GM21381 (cell line): ENCODE results near the gene MDP1.
"Not testable (repeated sequence)": the region's sequence is repeated elsewhere in the genome, so short reads cannot be mapped to it uniquely, and the experiment has no call there.

Experiments
- ATAC-seq: cut with Tn5 transposase; IDR thresholded peaks from one replicate; pipeline ENCODE4 v1.9.1; 2021; ENCODE audit warnings: mild to moderate bottlenecking, moderate library complexity; ENCODE audit not compliant: unreplicated experiment

Gene MDP1

DNA sequence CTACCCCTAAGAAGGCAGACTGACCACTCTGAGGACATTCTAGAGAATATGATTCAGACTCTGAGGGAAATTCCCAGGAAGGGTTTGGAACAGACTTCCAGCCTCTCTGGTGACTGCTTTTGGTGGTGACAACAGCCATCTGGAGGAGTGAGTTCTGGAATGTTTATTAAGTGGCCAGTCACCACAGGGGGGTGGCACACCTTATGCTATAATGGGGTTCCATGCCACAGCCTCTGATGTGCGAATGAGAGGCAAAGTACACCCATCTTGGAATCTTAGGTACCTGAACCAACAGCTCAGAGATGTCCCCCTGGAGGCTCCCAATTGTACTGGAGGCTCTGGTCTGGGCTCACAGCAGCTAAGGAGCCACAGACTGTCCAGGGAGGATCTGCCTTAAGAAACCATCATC lies 36.0 kb upstream of the MDP1 start:
- no peak for ATAC-seq

DNA sequence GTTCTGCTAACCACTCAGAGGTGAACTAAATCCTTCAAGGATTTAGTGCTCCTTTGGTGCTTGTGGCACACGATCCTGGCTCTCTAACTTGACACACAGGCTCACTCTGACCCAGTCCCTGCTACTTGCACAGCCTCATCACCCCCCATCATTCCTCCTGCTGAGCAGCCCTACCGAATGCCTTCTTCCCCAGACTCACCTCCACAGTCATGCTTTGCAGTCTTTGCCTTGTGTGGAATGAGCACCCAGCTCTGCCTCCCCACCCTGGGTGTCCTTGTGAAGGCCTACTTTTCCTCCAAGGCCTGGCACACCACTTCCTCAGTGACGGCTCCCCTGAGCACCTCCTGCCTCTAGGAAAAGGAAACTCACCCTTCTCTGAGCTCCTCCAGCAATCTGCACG lies 34.5 kb upstream of the MDP1 start:
- ATAC-seq: no peak

- ATAC-seq: no peak
These were observed 33.6 kb upstream of the MDP1 start for GRCh38 chr14:24249230-24250021.

GRCh38 chr14:24247422-24247821 lies 31.6 kb upstream of the MDP1 start:
- no peak for ATAC-seq

- no peak for ATAC-seq
These were observed 30.9 kb upstream of the MDP1 start for GRCh38 chr14:24246765-24247212.

DNA sequence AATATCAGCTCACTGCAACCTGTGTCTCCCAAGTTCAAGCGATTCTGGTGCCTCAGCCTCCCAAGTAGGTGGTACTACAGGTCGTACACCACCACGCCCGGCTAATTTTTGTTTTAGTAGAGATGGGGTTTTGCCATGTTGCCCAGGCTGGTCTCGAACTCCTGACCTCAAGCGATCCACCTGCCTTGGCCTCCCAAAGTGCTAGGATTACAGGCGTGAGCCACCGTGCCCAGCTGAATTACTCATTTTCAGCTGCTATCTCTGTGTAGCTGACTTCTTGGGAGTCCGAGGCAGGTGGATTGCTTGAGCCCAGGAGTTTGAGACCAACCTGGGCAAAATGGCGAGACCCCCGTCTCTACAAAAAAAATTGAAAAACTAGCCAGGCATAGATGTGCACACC lies 29.5 kb upstream of the MDP1 start:
- ATAC-seq: not testable (repeated sequence)

GRCh38 chr14:24243336-24243836 lies 27.5 kb upstream of the MDP1 start:
- ATAC-seq: no peak

DNA sequence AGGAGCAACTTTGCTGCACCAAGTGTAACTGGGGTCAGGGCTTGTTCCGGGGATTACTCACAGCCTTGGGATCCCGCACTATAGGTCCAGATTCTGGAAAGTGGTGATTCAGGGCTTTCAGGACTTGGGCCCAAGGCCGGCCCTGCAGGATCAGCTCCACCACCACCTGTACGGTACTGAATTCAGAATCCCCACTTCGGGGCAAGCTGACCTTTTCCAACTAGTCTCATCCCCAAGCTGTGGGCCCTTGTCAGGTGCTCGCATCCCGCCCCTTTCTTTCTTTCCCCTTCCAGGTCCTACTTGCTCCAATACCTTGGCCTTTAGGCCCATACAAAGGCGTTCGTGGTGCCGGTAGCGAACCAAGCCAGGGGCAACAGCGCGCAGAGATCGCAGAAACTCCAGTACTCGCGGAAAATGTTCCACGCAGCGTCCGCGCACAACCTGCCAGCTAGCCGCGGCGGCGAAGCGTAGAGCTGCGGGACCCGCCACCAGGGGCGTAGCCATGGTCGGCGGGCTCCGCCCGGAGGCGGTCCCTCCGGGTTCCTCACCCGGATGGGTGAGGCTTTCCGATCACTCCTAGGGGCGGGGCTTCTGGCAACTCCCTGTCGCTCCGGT lies 26.1 kb upstream of the MDP1 start:
- ATAC-seq: peak; percentile 74

DNA sequence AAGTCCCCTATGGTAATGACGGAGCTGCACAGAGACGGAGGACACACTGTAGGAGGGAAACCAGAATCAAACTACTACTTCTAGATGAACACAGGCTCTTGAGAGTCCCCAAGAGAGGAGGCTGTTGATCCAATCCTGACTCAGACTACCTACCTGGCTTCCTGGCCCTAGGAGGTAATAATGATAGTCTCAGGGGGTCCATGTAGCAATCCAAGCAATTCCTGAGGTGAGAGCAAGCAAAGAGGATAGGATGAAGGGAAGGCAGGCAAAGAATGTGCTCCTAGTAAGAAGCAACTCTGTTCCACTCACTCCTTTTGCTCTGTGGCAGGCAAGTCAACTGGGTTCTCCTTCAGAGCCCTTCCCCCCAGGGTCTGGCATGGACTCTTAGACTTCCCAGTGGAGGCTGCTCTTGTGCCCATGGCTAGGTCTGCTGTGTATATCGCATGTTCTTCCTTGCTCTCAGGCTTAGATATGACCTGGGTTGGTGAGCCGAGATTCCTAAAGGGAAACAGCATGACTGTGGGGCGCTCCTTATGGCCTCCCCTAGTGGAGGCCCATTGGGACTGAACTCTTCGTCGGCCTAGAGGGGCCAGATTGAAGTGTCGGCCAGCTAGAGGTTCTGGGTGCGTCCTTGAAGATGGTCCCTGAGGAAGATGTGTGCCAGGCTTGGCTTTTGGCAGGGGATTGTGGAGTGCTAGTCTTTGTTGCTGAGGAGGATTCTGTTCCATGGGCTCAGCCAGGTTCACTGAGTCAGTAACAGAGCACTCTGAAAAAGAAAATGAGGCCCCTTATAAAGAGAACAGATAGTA lies 24.4 kb upstream of the MDP1 start:
- ATAC-seq: no peak

- no peak for ATAC-seq
These were observed 22.7 kb upstream of the MDP1 start for GRCh38 chr14:24238527-24239037.

- no peak for ATAC-seq
These were observed 22.3 kb upstream of the MDP1 start for GRCh38 chr14:24238123-24238522.

DNA sequence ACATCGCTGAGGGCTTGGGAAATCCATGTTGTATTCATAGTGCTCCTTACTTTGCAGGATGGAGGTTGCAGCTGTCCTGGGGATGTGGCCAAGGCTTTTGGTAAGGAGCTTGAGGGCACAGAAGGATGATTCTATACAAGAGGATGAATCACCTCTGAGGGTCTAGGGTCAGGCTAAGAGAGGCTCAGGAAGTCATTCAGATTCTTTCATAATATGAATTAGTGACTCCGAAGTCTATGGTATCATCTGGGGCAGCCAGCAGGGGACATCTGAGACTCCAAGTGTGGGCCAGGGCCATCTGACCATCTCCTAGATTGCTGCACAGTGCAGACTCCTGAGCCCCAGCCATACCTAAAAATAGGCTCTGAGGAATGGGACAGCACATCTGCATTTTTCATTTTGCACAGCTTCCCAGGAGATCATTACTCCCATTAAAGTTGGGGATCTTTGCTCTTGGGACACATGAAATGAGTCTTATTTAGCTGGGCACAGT lies 21.6 kb upstream of the MDP1 start:
- ATAC-seq: no peak

GRCh38 chr14:24236689-24237462 lies 21.0 kb upstream of the MDP1 start:
- ATAC-seq: no peak

DNA sequence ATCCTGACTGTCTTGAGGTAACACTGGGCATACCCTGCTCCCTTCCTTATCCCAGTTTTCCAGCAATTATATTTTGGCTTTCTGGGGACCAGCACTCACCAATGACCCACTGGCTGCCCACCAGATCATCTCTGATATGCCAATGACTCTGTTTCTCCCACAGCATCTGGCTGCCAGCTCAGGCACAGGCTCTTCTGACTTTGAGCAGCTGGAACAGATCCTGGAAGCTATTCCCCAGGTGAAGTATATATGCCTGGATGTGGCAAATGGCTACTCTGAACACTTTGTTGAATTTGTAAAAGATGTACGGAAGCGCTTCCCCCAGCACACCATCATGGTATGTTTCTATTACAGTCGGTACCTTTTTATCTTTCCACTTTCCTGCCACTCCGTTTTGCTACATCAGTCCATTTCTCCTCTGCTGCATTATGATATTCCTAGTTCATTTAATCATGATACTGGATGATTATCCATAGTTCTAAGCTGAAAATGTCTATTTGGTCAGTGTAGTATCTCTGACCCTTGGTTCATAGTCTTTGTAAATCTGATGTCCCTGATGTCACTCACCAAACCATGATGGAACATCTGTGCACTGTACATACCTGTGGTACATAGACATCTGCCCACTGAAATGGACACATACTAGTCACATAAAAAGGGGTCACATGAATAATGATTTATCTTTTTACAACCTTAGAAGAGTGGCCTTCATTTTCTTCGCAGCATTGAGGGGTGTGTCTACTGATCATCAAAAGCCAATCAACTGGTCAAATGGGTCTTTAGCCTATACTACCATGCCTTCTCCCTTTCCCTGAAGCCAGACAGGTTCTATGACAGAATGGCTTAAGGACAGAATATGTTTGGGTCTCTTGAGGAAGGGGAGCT lies 20.2 kb upstream of the MDP1 start:
- ATAC-seq: no peak

DNA sequence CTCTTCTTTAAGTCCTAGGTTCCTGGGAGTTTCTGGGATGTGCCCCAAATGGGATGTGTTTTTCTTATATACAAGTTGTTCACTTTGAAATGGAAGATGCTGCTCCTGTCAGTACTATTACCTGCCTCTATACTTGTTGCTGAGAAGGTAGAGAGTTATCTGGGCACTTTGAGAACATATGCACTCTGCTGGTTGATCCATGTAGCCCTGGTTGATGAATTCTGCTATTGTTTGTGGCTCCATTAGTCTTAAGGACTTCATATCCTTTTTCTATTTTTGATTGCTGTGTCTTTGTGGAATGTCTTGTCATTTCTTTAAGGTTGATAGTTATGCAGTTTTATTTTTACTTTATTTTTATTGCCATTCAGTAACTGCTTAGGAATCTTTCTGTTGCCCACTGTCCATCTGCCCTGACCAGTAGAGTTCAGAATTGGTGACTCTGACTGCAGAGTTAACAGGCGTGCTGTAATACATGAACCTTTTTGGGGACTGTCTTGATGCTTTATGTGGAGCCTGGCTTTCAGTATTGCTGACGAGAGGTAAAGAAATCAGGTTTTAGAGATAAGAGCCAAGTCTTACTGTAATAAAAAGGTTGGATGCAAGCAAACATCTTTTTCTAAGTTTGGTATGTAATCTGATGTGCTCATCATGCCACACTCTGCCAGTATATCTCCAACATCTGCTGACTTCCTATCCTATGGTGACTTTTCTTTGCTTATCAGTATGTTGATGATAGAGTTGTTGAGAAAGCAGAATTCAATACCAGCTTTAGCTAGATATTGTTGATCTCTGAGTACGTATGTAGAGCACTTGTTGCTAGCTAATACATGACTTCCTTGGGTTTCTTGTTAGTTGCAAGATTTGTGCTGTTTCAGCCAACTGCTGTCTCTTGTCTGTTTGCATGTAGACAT lies 18.5 kb upstream of the MDP1 start:
- ATAC-seq: no peak

DNA sequence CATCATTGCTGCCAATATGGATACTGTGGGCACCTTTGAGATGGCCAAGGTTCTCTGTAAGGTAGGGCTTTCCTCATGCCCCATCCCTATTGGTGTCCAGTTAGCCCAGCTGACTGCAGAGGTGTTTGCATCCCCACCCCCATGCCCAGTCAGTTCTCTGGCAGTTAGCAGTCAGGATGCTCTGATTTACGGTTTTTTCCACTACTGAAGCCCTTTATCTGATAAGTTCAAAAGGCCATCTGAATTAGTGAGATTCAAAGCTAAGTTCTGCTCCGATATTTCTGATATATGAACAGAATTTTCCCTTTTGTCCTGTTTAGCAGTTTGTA lies 17.6 kb upstream of the MDP1 start:
- no peak for ATAC-seq

DNA sequence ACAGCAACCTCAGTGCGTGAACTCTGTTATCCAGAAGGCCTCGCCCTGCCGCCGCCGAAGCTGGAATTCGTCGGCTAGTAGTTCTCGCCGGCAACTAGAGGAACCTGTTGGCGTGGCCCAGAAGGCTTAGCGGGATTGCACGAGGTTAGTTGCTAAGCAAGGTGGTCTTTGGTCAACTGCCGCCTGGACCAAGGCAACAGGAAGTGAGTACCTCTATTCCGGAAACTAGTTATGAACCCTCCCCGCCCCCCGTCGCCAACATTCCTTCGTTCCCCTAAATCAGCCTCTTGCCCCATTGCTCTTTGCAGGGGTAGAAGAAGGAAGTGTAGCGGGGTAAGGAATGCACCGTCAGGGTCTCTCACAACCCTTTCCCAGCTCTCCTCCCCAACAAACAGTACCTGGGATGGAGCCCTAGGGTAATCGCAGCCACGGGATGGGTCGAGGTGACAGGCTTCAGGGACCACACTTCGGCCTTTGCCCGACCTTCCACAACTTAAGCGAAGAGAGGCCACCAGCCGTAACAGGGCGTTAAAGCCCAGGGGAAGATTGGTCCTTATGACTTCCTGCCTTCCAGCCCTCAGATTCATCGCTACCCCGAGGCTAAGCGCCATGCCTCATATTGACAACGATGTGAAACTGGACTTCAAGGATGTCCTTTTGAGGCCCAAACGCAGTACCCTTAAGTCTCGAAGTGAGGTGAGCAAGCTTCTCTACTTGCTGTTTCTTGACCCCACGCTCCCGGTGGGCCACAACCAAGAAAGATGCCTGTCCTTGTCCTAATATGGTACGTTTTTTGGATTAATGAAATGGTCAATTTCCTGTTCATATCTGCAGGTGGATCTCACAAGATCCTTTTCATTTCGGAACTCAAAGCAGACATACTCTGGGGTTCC lies 17.0 kb upstream of the MDP1 start, which contains the start of gene GMPR2:
Gene GMPR2, plus strand, starts transcription at position 285 of the 893 bp plus-strand sequence. Its CDS starts 325 bp downstream, at position 610.
- peak; percentile 64 for ATAC-seq
